GM21576 (cell line): ENCODE results near the gene LRRC9.

Source experiments
- ATAC-seq: cut with Tn5 transposase; IDR thresholded peaks from one replicate; pipeline ENCODE4 v1.9.1; 2021; ENCODE audit warnings: mild to moderate bottlenecking, moderate library complexity; ENCODE audit not compliant: unreplicated experiment

The LRRC9 gene

DNA sequence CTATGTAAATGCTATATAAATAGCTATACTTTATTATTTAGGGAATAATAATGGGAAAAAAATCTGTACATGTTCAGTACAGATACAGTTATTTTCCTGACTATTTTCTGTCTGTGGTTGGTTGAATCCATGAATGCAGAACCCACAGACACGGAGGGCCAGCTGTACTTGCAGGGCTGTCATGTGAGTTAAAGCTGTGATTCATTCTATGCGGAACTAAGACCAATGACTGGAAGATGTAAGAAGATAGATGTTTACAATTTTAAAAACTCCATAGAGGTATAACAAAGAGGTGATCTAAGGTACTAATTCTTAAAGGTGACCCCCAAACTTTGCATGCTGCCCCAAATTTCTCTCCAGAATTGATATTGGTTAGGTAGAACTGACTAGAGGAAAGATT, 186.4 kb downstream of the LRRC9 start:
- no peak for ATAC-seq

DNA sequence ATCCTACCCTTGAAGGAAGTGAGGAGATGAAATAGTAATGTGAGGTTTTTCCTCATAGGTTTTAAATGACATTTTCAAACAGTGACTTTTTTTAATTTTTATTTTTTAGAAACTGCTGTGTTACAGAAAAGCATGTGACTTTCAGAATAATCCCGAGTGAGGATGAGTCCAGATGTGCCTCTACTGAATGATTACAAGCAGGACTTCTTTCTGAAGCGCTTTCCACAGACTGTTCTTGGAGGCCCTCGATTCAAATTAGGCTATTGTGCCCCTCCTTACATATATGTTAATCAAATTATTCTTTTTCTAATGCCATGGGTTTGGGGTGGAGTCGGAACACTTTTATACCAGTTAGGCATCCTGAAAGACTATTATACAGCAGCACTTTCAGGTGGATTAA, 187.5 kb downstream of the LRRC9 start:
- no peak for ATAC-seq

DNA sequence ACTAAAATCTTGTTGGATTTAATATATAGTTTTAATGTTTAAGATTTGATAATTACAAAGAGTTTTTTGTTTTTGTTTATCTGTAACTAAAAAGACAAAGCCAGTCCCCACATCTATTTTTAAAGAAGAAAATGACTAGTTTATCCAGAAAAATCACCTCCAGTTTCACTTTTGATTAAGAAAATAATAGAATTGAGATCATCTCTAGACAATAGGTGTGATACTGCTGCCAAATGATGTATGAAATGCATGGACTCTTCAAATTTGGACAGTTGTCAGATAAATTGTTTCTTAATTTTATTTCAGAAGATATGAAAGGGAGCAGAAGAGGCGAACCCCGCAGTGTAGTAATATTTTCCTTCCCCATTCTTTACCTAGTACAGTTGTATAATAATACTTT, 191.8 kb downstream of the LRRC9 start:
- no peak for ATAC-seq
